AML-193 (cell line): ENCODE measurements around the gene SSR3.
"Not testable (repeated sequence)": the region's sequence is repeated elsewhere in the genome, so short reads cannot be mapped to it uniquely, and the experiment has no call there.

Source experiments
- DNase-seq, 2 experiments: peaks; one replicate each; lab custom pipeline; 2025; lab: John Stamatoyannopoulos, UW

SSR3 gene

DNA sequence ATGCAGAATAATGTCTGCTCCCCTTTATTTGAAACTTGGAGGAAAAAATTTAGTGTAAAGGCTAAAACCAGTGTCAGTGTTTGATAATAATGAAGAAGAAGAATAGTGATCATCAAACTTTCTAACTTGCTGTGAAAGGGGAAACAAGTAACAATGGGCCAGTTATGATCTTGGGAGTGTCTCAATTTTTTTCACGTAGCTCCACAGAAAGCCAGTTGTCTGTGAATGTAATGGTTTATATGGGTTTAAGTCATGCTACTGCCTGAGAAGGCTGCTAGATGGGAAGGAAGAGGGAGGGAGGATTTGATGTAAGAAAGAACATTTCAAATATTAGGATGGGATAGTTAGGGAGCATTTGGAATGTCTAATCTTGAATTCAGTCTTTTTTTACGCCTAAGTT lies 21.1 kb upstream of the SSR3 start:
- DNase-seq = no peak

GRCh38 chr3:156575641-156576040 lies 20.7 kb upstream of the SSR3 start:
- no peak for DNase-seq

- not testable (repeated sequence) for DNase-seq
Measured at GRCh38 chr3:156569881-156570280, 15.0 kb upstream of the SSR3 start.

- DNase-seq = not testable (repeated sequence)
Measured at GRCh38 chr3:156569016-156569415, 14.1 kb upstream of the SSR3 start.

- no peak for DNase-seq
Measured at GRCh38 chr3:156563900-156564682, 9.2 kb upstream of the SSR3 start.

- DNase-seq = not testable (repeated sequence)
Measured at GRCh38 chr3:156562486-156562885, 7.6 kb upstream of the SSR3 start.

DNA sequence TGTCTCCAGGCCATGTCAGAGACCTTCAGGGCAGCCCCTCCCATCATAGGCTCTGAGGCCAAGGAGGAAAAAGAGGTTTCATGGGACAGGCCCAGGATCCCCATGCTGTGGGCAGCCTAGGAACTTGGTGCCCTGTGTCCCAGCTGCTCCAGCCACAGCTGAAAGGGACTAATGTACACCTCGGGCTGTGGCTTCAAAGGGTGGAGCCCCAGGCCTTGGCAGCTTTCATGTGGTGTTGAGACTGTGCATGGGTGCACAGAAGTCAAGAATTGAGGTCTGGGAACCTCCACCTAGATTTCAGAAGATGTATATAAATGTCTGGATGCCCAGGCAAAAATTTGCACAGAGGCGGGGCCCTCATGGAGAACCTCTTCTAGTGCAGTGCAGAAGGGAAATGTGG lies 6.6 kb upstream of the SSR3 start:
- no peak for DNase-seq

DNA sequence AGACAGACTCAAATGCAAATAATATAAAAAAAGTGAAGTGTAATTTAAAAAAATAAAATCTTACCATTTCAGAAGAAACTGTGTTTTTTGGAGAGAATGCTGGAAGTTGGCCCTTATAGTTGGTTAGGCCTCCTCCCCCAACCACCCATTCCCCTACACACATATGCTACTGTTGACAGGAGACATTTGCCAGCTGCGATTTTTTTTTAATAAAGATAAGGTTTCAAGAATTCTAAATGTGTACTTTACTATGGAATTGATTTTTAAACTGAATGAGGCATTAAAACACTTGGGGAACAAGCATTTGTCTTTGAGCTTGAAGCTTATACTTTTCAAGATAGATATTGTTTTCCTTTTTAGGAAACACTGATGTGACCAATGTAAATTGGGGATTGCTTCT lies 4.4 kb upstream of the SSR3 start:
- DNase-seq = no peak

DNA sequence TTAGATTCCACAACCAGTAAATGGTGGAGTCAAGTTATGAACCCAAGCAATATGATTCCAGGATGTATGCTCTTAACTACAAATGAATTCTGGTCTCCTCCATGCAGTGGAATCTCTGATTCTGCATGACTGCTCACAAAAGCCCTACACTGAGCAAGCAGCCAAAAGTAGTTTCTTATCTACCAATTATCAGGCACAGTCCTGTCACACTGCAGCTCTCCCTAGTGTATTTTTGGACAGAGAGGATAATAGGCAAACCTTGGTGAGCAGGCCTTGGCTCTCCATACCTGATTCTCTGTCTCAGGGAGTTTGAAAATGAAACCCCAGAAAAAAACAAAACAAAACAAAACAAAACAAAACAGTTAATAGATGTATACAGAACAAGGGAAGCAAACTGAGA lies 3.5 kb upstream of the SSR3 start:
- no peak for DNase-seq

DNA sequence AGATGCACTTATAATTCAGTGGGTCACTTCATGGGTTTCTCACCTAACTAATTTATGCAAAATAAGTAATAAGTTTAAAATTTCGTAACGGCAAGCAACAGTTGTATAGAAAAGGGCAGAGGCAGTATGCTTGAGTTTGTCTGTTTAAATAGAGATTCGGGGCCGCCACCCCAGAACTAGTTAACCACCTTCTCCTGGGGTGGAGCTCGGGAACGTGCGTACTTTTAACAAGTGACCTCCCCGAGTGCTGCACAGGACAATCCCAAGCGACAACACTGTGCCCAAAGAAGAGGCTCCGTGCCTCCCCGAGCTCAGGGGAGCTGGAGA lies 439 bp downstream of the SSR3 start:
- DNase-seq = no peak

- DNase-seq = peak; percentile 34 to 46
Measured at GRCh38 chr3:156553705-156554356, 1.1 kb downstream of the SSR3 start.

DNA sequence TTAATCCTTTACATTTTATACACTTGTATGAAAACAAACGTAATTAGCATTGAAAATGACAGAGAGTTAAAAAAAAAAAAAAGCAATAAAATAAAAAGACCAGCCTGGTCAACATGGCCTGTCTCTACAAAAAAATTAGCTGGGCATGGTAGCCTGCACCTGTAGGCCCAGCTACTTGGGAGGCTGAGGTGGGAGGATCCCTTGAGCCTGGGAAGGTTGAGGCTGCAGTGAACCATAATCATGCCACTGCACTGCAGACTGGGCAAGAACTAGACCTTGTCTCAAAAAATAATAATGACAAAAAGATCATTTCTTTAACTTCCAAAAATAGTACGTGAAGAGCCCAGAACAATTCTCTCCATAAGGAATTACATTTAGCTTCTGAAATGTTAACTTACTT lies 1.9 kb downstream of the SSR3 start:
- no peak for DNase-seq

DNA sequence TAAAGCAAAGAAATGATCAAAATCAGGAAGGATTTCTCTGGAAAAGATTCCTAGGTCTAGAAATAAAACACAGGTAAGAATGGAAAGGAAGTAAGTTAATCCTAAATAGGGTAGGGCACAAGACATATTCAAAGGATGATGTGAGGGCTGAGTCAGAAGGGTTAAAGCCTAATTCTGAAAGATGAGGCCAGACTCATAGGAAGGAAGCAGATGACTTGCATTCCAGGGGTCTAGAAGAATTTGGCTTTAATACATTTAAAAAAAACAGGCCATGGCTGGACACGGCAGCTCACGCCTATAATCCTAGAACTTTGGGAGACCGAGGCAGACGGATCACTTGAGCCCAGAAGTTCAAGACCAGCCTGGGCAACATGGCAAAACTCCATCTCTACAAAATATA lies 3.2 kb downstream of the SSR3 start:
- DNase-seq = no peak

DNA sequence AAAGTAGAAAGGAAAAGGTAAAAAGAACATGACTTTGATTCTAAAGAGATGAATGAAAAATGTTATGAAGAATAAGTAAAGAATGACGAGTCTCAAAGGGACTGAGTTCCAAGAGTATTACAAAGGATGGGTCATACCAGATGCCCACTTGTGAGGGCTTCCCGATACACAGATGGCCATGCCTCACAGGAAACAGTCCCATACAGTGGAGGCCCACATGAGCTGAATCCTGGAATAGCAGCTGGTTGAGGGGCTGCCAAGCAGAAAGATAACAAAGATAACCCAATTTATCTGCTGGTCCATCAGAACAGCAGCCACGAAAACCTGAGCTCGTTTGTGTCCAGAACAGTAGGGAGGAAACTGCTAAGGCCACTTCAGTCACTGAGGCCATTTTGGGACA lies 3.7 kb downstream of the SSR3 start:
- DNase-seq = no peak

DNA sequence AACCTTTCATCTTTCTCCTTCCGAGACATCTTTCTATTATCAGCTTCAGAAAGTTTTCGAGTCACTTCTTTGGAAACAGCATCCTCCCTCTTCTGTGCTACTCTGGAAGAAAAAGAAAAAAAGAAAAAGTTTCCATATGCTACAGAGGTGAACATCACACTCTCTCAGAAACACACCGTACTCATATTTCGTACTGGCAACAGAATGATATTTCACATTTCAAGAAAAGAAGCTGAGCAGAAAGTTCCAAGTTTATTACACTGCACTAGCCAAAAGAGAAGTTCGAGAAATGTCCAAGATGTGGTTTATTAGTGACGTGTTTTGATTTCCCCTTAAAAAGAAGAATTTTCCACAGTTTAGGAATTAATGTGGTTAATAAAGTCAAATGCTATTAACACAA lies 6.0 kb downstream of the SSR3 start:
- no peak for DNase-seq

GRCh38 chr3:156548041-156548687 lies 6.8 kb downstream of the SSR3 start:
- DNase-seq = no peak

GRCh38 chr3:156547637-156548036 lies 7.3 kb downstream of the SSR3 start:
- no peak for DNase-seq

GRCh38 chr3:156543043-156543555 lies 11.8 kb downstream of the SSR3 start:
- DNase-seq = no peak

DNA sequence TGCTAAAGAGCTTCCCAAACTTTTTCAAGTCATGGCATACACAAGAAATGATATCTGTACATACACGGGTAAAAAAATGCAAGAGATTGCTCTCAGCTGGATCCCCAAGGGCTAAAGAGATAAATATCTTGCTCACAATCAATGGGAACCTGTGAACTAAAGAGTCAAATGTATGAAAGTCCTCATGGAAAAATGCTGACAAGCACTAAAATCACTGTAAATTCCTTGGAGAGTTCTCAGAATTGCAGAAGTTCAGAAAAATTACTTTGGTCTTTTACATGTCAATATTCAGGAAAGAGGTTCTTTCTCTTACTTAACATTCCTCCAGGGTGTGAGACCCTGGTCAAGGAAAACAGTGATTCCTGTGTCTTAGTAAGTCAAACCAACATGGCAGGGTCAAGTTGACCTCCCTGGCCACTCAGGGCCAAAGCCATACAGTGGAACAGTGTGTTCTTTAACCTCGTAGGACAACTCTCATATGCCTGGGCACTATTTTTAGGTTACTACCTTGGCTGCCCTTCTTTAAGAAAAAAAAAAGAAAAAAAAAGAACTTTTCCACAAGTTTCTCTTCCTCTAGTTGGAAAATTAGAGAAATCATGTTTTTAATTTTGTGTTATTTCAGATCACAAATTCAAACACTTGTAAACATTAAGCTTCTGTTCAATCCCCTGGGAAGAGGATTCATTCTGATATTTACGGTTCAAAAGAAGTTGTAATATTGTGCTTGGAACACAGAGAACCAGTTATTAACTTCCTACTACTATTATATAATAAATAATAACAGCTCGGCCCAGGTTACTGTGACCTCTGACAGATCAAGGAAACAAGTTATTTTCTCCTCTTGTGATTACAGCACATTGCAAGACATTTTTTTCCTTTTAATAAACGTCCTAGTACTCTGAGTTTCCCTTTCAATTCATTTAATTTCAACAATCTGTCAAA lies 12.5 kb downstream of the SSR3 start:
- DNase-seq = no peak

GRCh38 chr3:156539802-156540201 lies 15.1 kb downstream of the SSR3 start:
- DNase-seq = no peak

DNA sequence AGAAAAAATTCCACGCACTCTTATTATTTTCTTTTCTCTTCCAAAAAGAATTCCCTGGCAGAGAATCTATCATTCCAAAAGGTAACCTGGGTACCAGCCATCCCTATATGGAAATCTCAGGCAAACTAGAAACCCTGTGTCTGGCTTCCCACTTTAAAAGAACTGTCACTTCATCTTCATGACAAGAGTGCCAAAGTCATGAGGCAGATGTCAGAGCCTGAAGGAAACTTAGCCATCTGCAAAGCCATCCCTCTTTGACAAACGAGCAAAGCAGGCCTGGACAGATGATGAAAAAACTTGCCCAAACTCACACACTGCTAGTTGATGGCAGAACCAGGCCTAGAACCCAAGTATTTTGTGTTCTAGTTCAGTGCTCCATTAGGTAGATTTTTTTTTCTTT lies 15.9 kb downstream of the SSR3 start:
- DNase-seq = no peak
